CD4-positive, alpha-beta T cell treated with Interleukin-4 for 1 hour (primary cell): ENCODE data around the gene ANGPTL8.

Source experiments
- DNase-seq, 2 donors: peaks; one replicate each; pipeline ENCODE4 v3.0.0-alpha.2; 2020 to 2022

Gene ANGPTL8

GRCh38 chr19:11238041-11238440 is 1.4 kb upstream of the ANGPTL8 start:
- DNase-seq: no peak

GRCh38 chr19:11238781-11239376 is 540 bp upstream of the ANGPTL8 start:
- no peak for DNase-seq

- no peak for DNase-seq
Measured at GRCh38 chr19:11240008-11240444, 607 bp downstream of the ANGPTL8 start.

- DNase-seq: no peak
Measured at GRCh38 chr19:11242025-11242424, 2.6 kb downstream of the ANGPTL8 start.

- DNase-seq: peak; percentile 82 to 83
Measured at GRCh38 chr19:11242864-11243797, 3.7 kb downstream of the ANGPTL8 start.

GRCh38 chr19:11243798-11244169 is 4.4 kb downstream of the ANGPTL8 start:
- DNase-seq: no peak

- DNase-seq: no peak
Measured at GRCh38 chr19:11244846-11245589, 5.6 kb downstream of the ANGPTL8 start.

- no peak for DNase-seq
Measured at GRCh38 chr19:11246941-11247340, 7.5 kb downstream of the ANGPTL8 start.

GRCh38 chr19:11247391-11247790 is 8.0 kb downstream of the ANGPTL8 start:
- DNase-seq: no peak

GRCh38 chr19:11247934-11248333 is 8.5 kb downstream of the ANGPTL8 start:
- no peak for DNase-seq

- no peak for DNase-seq
Measured at GRCh38 chr19:11248852-11249251, 9.4 kb downstream of the ANGPTL8 start.

GRCh38 chr19:11251217-11251616 is 11.8 kb downstream of the ANGPTL8 start:
- no peak for DNase-seq

GRCh38 chr19:11251650-11252314 is 12.4 kb downstream of the ANGPTL8 start:
- no peak for DNase-seq

- DNase-seq: no peak
Measured at GRCh38 chr19:11252665-11253355, 13.4 kb downstream of the ANGPTL8 start.

- no peak for DNase-seq
Measured at GRCh38 chr19:11254666-11255065, 15.2 kb downstream of the ANGPTL8 start.

- no peak for DNase-seq
Measured at GRCh38 chr19:11256189-11256588, 16.8 kb downstream of the ANGPTL8 start.

- DNase-seq: no peak
Measured at GRCh38 chr19:11257846-11258380, 18.5 kb downstream of the ANGPTL8 start.

GRCh38 chr19:11260996-11261395 is 21.6 kb downstream of the ANGPTL8 start:
- DNase-seq: no peak

GRCh38 chr19:11261431-11261970 is 22.1 kb downstream of the ANGPTL8 start:
- DNase-seq: no peak

- no peak for DNase-seq
Measured at GRCh38 chr19:11261971-11262839, 22.8 kb downstream of the ANGPTL8 start, which contains the start of gene DOCK6. Gene DOCK6, minus strand, starts transcription at chr19:11262524. Its CDS starts 84 bp downstream, at chr19:11262440.

GRCh38 chr19:11263726-11264125 is 24.3 kb downstream of the ANGPTL8 start:
- DNase-seq: no peak
